PC-3 (cell line): ENCODE measurements around the gene MANBA.

Experiments used
- EZH2 ChIP-seq: fragments of 300-600 bp; sonication (generic); IDR thresholded peaks from one replicate; pipeline ENCODE4 v1.6.1; 2017; ENCODE audit warnings: antibody characterized with exemption, mild to moderate bottlenecking, low read length; ENCODE audit not compliant: unreplicated experiment
- EZH2phosphoT487 ChIP-seq: fragments of 300-600 bp; sonication (generic); IDR thresholded peaks from 2 replicates; pipeline ENCODE4 v1.6.1; 2018; ENCODE audit warnings: mild to moderate bottlenecking, antibody characterized with exemption, low read length, borderline replicate concordance
- TF ChIP-seq, protein P1 (sequence below): fragments of 300-600 bp; sonication (generic); conservative IDR thresholded peaks from 2 replicates; pipeline ENCODE4 v1.5.1; 2017; ENCODE audit warnings: antibody characterized with exemption, low read depth, mild to moderate bottlenecking, low read length

- TF ChIP-seq, protein P1, sequence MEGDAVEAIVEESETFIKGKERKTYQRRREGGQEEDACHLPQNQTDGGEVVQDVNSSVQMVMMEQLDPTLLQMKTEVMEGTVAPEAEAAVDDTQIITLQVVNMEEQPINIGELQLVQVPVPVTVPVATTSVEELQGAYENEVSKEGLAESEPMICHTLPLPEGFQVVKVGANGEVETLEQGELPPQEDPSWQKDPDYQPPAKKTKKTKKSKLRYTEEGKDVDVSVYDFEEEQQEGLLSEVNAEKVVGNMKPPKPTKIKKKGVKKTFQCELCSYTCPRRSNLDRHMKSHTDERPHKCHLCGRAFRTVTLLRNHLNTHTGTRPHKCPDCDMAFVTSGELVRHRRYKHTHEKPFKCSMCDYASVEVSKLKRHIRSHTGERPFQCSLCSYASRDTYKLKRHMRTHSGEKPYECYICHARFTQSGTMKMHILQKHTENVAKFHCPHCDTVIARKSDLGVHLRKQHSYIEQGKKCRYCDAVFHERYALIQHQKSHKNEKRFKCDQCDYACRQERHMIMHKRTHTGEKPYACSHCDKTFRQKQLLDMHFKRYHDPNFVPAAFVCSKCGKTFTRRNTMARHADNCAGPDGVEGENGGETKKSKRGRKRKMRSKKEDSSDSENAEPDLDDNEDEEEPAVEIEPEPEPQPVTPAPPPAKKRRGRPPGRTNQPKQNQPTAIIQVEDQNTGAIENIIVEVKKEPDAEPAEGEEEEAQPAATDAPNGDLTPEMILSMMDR: peak; percentile 25; the same call in 1 of the 2 replicates
- TF ChIP-seq EZH2 (no peak), EZH2phosphoT487 (no peak)
Measured at GRCh38 chr4:102730968-102731533, 29.7 kb downstream of the MANBA start.
